ENCODE results near the gene GPR82. TPM values are rescaled to one million over a fixed set of nuclear protein-coding genes. Genes with fewer than 3 reads are reported as not detected.

GPR82 gene
- total RNA-seq, 1 experiment from 2014 or later, result not detected

Small RNA genes lying within 50 kb of the gene (small RNA-seq; reads per million reads assigned to genes)
- gene RN7SL144P, result not detected

Other genes with a start within 250 kb of the GPR82 start
- gene GPR34, start 35.2 kb upstream of the GPR82 start, total RNA-seq (2014; rRNA removed; shearing (Covaris generic); ENCODE audit: low replicate concordance), result not detected in 2 replicates
- gene CASK, start 199.4 kb downstream of the GPR82 start, total RNA-seq (2014; rRNA removed; shearing (Covaris generic); ENCODE audit: low replicate concordance), result not detected in 2 replicates

Data from Karpas-422 (cell line).